HEK293 (cell line): ENCODE data around the gene TSC2.

Source experiments
- CTCF ChIA-PET: fragments of 350-600 bp; formaldehyde crosslinking; extraction: SDS; loops from one replicate; lab custom pipeline; 2021; ENCODE audit warnings: antibody characterized with exemption; lab: Yijun Ruan, JAX
- POLR2A ChIA-PET: fragments of 300-600 bp; formaldehyde crosslinking; extraction: SDS; loops from one replicate; lab custom pipeline; 2020; ENCODE audit warnings: antibody characterized with exemption, inconsistent platforms; lab: Yijun Ruan, JAX
- H3K27ac ChIP-seq: fragments of 200-500 bp; sonication (Bioruptor generic); 2 replicates; pipeline ENCODE4 v1.5.1; 2014; ENCODE audit warnings: low read depth, low read length, control low read depth, inconsistent platforms; ENCODE audit errors: extremely low read depth
- H3K36me3 ChIP-seq, 2 experiments: fragments of 200-500 bp in 1 of 2; sonication (Bioruptor generic) in 1 of 2; 1 replicate in 1 of 2; 2 replicates in 1 of 2; pipeline ENCODE4 v1.5.1; 2014 to 2017; ENCODE audit warnings: inconsistent platforms in 2 of 2, low read length in 2 of 2; ENCODE audit not compliant: control insufficient read depth in 2 of 2, insufficient read depth in 1 of 2
- H3K4me1 ChIP-seq: fragments of 200-500 bp; sonication (Bioruptor generic); 2 replicates; pipeline ENCODE4 v1.5.1; 2014; ENCODE audit warnings: mild to moderate bottlenecking, low read length, inconsistent platforms; ENCODE audit not compliant: control insufficient read depth, insufficient read depth
- H3K4me3 ChIP-seq: 2 replicates; pipeline ENCODE4 v1.5.1; 2011; ENCODE audit warnings: low read depth, mild to moderate bottlenecking, control low read depth, low read length, moderate library complexity
- H3K9me3 ChIP-seq: fragments of 200-500 bp; sonication (Bioruptor generic); 2 replicates; pipeline ENCODE4 v1.5.1; 2014; ENCODE audit warnings: low read depth, low read length, inconsistent platforms; ENCODE audit not compliant: control insufficient read depth, insufficient read depth
- BCL11B ChIP-seq: fragments of 450-650 bp; formaldehyde crosslinking; IDR thresholded peaks from 2 replicates; pipeline ENCODE4 v1.5.1; 2016; ENCODE audit warnings: low read depth, missing biosample characterization, missing genetic modification characterization
- EGR2 ChIP-seq: fragments of 450-650 bp; formaldehyde crosslinking; IDR thresholded peaks from 2 replicates; pipeline ENCODE4 v1.5.1; 2016; ENCODE audit warnings: low read depth, missing biosample characterization, missing genetic modification characterization
- GLIS1 ChIP-seq: fragments of 450-650 bp; formaldehyde crosslinking; IDR thresholded peaks from 2 replicates; pipeline ENCODE4 v1.5.1; 2016; ENCODE audit warnings: missing biosample characterization, missing genetic modification characterization
- HOXC10 ChIP-seq: sonication (generic); formaldehyde crosslinking; IDR thresholded peaks from 2 replicates; pipeline ENCODE4 v1.8.1; 2023; ENCODE audit warnings: mild to moderate bottlenecking, missing genetic modification reagents
- KLF1 ChIP-seq: fragments of 450-650 bp; formaldehyde crosslinking; IDR thresholded peaks from 2 replicates; pipeline ENCODE4 v1.5.1; 2016; ENCODE audit warnings: missing biosample characterization, missing genetic modification characterization
- REST ChIP-seq: fragments of 450-650 bp; formaldehyde crosslinking; IDR thresholded peaks from 2 replicates; pipeline ENCODE4 v1.5.1; 2016; ENCODE audit warnings: missing biosample characterization, missing genetic modification characterization
- SP7 ChIP-seq: fragments of 450-650 bp; formaldehyde crosslinking; IDR thresholded peaks from 2 replicates; pipeline ENCODE4 v1.5.1; 2016; ENCODE audit warnings: missing biosample characterization, missing genetic modification characterization
- ZBTB17 ChIP-seq: fragments of 450-650 bp; formaldehyde crosslinking; IDR thresholded peaks from 2 replicates; pipeline ENCODE4 v1.5.1; 2016; ENCODE audit warnings: missing biosample characterization, missing genetic modification characterization
- ZBTB7A ChIP-seq: fragments of 450-650 bp; formaldehyde crosslinking; IDR thresholded peaks from 2 replicates; pipeline ENCODE4 v1.5.1; 2016; ENCODE audit warnings: low read depth, missing biosample characterization, missing genetic modification characterization
- ZFHX2 ChIP-seq: fragments of 450-650 bp; formaldehyde crosslinking; conservative IDR thresholded peaks from 2 replicates; pipeline ENCODE4 v1.5.1; 2016; ENCODE audit warnings: missing biosample characterization, missing genetic modification characterization
- ZFP37 ChIP-seq: fragments of 450-650 bp; formaldehyde crosslinking; IDR thresholded peaks from 2 replicates; pipeline ENCODE4 v1.5.1; 2016; ENCODE audit warnings: missing biosample characterization, missing genetic modification characterization
- ZIC2 ChIP-seq: fragments of 450-650 bp; formaldehyde crosslinking; IDR thresholded peaks from 2 replicates; pipeline ENCODE4 v1.5.1; 2016; ENCODE audit warnings: missing biosample characterization, missing genetic modification characterization
- ZNF175 ChIP-seq: fragments of 450-650 bp; formaldehyde crosslinking; IDR thresholded peaks from 2 replicates; pipeline ENCODE4 v1.5.1; 2016; ENCODE audit warnings: missing biosample characterization, missing genetic modification characterization
- ZNF473 ChIP-seq: fragments of 450-650 bp; formaldehyde crosslinking; IDR thresholded peaks from 2 replicates; pipeline ENCODE4 v1.5.1; 2017; ENCODE audit warnings: missing biosample characterization, missing genetic modification characterization
- ZNF510 ChIP-seq: fragments of 450-650 bp; formaldehyde crosslinking; IDR thresholded peaks from 2 replicates; pipeline ENCODE4 v1.5.1; 2018; ENCODE audit warnings: mild to moderate bottlenecking, missing genetic modification characterization, missing biosample characterization; ENCODE audit not compliant: insufficient replicate concordance
- ZNF518A ChIP-seq: fragments of 450-650 bp; formaldehyde crosslinking; conservative IDR thresholded peaks from 2 replicates; pipeline ENCODE4 v1.5.1; 2016; ENCODE audit warnings: low read depth, missing biosample characterization, missing genetic modification characterization
- ZNF544 ChIP-seq: fragments of 450-650 bp; formaldehyde crosslinking; IDR thresholded peaks from 2 replicates; pipeline ENCODE4 v1.5.0; 2017; ENCODE audit warnings: missing biosample characterization, missing genetic modification characterization
- ZNF677 ChIP-seq: fragments of 450-650 bp; IDR thresholded peaks from 2 replicates; pipeline ENCODE4 v1.5.0; 2018; ENCODE audit warnings: missing biosample characterization, mild to moderate bottlenecking, missing genetic modification characterization, moderate library complexity
- ZNF76 ChIP-seq: fragments of 450-650 bp; formaldehyde crosslinking; IDR thresholded peaks from 2 replicates; pipeline ENCODE4; 2016; ENCODE audit warnings: low read depth, missing biosample characterization, missing genetic modification characterization, borderline replicate concordance

Gene TSC2

GRCh38 chr16:2083876-2084780, 36.3 kb downstream of the TSC2 start:
- POLR2A ChIA-PET, result interaction anchor here (1.6 kb wide), 1 partner anchor 35 kb away, joined by 3 read pairs; no protein-coding TSS in a partner anchor
- CTCF ChIA-PET, result interaction anchor here (2.3 kb wide), 1 partner anchor 57 kb away, joined by 9 read pairs; no protein-coding TSS in a partner anchor
- Histone ChIP-seq H3K9me3 (no peaks in the 10 kb centered on the region), H3K27ac (no peak overlapping the region), H3K4me3 (no peak overlapping the region), H3K4me1 (no peaks in the 10 kb centered on the region), H3K36me3 (peaks cover 0 to 96% of the 10 kb centered on the region in 2 experiments; a peak in 1 of 3 replicates)
- 0 out of 2 replicates have a peak, but pooled peaks have one; percentile 18 for TF ChIP-seq ZIC2 (tag by site-specific recombination)
- TF ChIP-seq ZBTB17 (tag by site-specific recombination), result no peak
- no peak for TF ChIP-seq ZBTB7A (tag by site-specific recombination)
- TF ChIP-seq BCL11B (tag by site-specific recombination), result no peak
- no peak for TF ChIP-seq HOXC10
- TF ChIP-seq ZNF175 (tag by site-specific recombination), result no peak
- no peak for TF ChIP-seq ZNF677
- TF ChIP-seq ZNF510, result no peak
- TF ChIP-seq, all 188 proteins: peak for 1

GRCh38 chr16:2084895-2085625, 37.3 kb downstream of the TSC2 start:
- TF ChIP-seq ZIC2 (tag by site-specific recombination) (peak; percentile 90), SP7 (tag by site-specific recombination) (no peak), ZNF544 (tag by site-specific recombination) (no peak), ZNF473 (tag by site-specific recombination) (no peak), ZNF76 (tag by site-specific recombination) (no peak), REST (no peak), ZFP37 (tag by site-specific recombination) (no peak)
- TF ChIP-seq, all 188 proteins: peak for 1
- Histone ChIP-seq H3K36me3 (peaks cover 0 to 96% of the 10 kb centered on the region in 2 experiments; a peak in 1 of 3 replicates), H3K27ac (no peak overlapping the region), H3K9me3 (no peaks in the 10 kb centered on the region), H3K4me1 (no peaks in the 10 kb centered on the region), H3K4me3 (no peak overlapping the region)
- CTCF ChIA-PET, result interaction anchor here (0.8 to 2.3 kb wide), 2 partner anchors 21 to 56 kb away, joined by 5 to 9 read pairs; no protein-coding TSS in a partner anchor
- POLR2A ChIA-PET, result interaction anchor here (0.6 to 1.6 kb wide), 3 partner anchors 28 to 70 kb away, joined by 3 read pairs; partner anchors contain the start of gene TRAF7

- no peak overlapping the region for H3K27ac ChIP-seq
- H3K9me3 ChIP-seq, result no peaks in the 10 kb centered on the region
- no peak overlapping the region for H3K4me3 ChIP-seq
- H3K36me3 ChIP-seq, result peaks cover 0 to 99% of the 10 kb centered on the region in 2 experiments; a peak in 1 of 3 replicates
- ChIA-PET POLR2A (interaction anchor here (0.6 to 1.6 kb wide), 3 partner anchors 29 to 70 kb away, joined by 3 read pairs; partner anchors contain the start of gene TRAF7), CTCF (interaction anchor here (0.8 to 2.3 kb wide), 2 partner anchors 21 to 55 kb away, joined by 5 to 9 read pairs; no protein-coding TSS in a partner anchor)
- H3K4me1 ChIP-seq, result no peaks in the 10 kb centered on the region
- TF ChIP-seq KLF1 (tag by site-specific recombination), result peak; percentile 69
- no peak for TF ChIP-seq ZNF518A (tag by site-specific recombination)
- TF ChIP-seq EGR2 (tag by site-specific recombination), result peak; percentile 86
- peak; percentile 29; the same call in 1 of the 2 replicates for TF ChIP-seq GLIS1 (tag by site-specific recombination)
- TF ChIP-seq ZFHX2 (tag by site-specific recombination), result peak; percentile 89
Measured at GRCh38 chr16:2085669-2086068, 37.9 kb downstream of the TSC2 start.
